Brain microvascular endothelial cell (primary cell): ENCODE data around the gene MSANTD3.

ENCODE experiments used
- DNase-seq: peaks from one replicate; pipeline ENCODE4 v3.0.0-alpha.2; 2020
- H3K27ac ChIP-seq: fragments of 250-450 bp; sonication (Bioruptor Pico); 2 replicates; pipeline ENCODE4 v1.5.1; 2020; ENCODE audit warnings: mild to moderate bottlenecking, moderate library complexity
- H3K27me3 ChIP-seq: fragments of 250-450 bp; sonication (Bioruptor Pico); replicated peaks from 2 replicates; pipeline ENCODE4 v1.5.1; 2020; ENCODE audit warnings: mild to moderate bottlenecking
- H3K36me3 ChIP-seq: fragments of 250-450 bp; sonication (Bioruptor Pico); replicated peaks from 2 replicates; pipeline ENCODE4 v1.5.1; 2020; ENCODE audit warnings: mild to moderate bottlenecking
- H3K4me3 ChIP-seq: 2 replicates; pipeline ENCODE4 v1.5.1; 2011; ENCODE audit warnings: low read depth, mild to moderate bottlenecking, control low read depth, low read length, moderate library complexity
- CTCF ChIP-seq: IDR thresholded peaks from 2 replicates; pipeline ENCODE4 v1.5.1; 2011; ENCODE audit warnings: low read depth, mild to moderate bottlenecking, moderate library complexity, low read length, control low read depth, inconsistent platforms; ENCODE audit errors: missing control alignments
- in situ Hi-C: cut with HindIII; loops from 2 replicates; pipeline ENCODE4 v1.10.0; 2017; ENCODE audit warnings: low sequenced_read_pairs, low pct_ligation_motif_present

MSANTD3 gene

GRCh38 chr9:100473276-100474081, 46.5 kb downstream of the MSANTD3 start:
- TF ChIP-seq CTCF = no peak
- in situ Hi-C loops = no loop called here
- H3K36me3 ChIP-seq = no peaks in the 10 kb centered on the region
- DNase-seq = no peak
- peak overlapping the region; percentile 66 for H3K4me3 ChIP-seq
- H3K27me3 ChIP-seq = no peaks in the 10 kb centered on the region
- H3K27ac ChIP-seq = no peak overlapping the region

- in situ Hi-C loops = no loop called here
- DNase-seq = no peak
- TF ChIP-seq CTCF = no peak
Measured at GRCh38 chr9:100474082-100474923, 47.4 kb downstream of the MSANTD3 start.

GRCh38 chr9:100474924-100475276, 48.0 kb downstream of the MSANTD3 start:
- no peak overlapping the region for H3K4me3 ChIP-seq
- no peak for TF ChIP-seq CTCF
- no peaks in the 10 kb centered on the region for H3K27me3 ChIP-seq

More at GRCh38 chr9:100474082-100474923, 47.4 kb downstream of the MSANTD3 start:
- H3K36me3 ChIP-seq = no peaks in the 10 kb centered on the region
- no peak overlapping the region for H3K27ac ChIP-seq
- H3K4me3 ChIP-seq = peak overlapping the region; percentile 66
- no peaks in the 10 kb centered on the region for H3K27me3 ChIP-seq

GRCh38 chr9:100477241-100477640, 50.3 kb downstream of the MSANTD3 start:
- in situ Hi-C loops = no loop called here
- no peak for DNase-seq
- Histone ChIP-seq H3K27ac (no peak overlapping the region), H3K4me3 (no peak overlapping the region), H3K36me3 (no peaks in the 10 kb centered on the region), H3K27me3 (no peaks in the 10 kb centered on the region)
- TF ChIP-seq CTCF = no peak

More at GRCh38 chr9:100474924-100475276, 48.0 kb downstream of the MSANTD3 start:
- no peak for DNase-seq
- in situ Hi-C loops = no loop called here
- no peaks in the 10 kb centered on the region for H3K36me3 ChIP-seq
- no peak overlapping the region for H3K27ac ChIP-seq

- Histone ChIP-seq H3K27me3 (no peaks in the 10 kb centered on the region), H3K36me3 (no peaks in the 10 kb centered on the region), H3K27ac (no peak overlapping the region), H3K4me3 (no peak overlapping the region)
- no peak for TF ChIP-seq CTCF
- in situ Hi-C loops = no loop called here
- DNase-seq = no peak
Measured at GRCh38 chr9:100478192-100478591, 51.2 kb downstream of the MSANTD3 start.
